HepG2 (cell line): ENCODE measurements around the gene TUBA4A. TPM values are rescaled to one million over a fixed set of nuclear protein-coding genes. Genes with fewer than 3 reads are reported as not detected.

Experiments used
- ERF ChIP-seq: IDR thresholded peaks from 2 replicates; pipeline ENCODE4 v1.6.1; 2018; ENCODE audit warnings: missing biosample characterization, missing genetic modification reagents
- FOXA3 ChIP-seq: IDR thresholded peaks from 2 replicates; pipeline ENCODE4 v1.6.1; 2016; ENCODE audit warnings: missing genetic modification reagents, missing compliant biosample characterization
- FOXC1 ChIP-seq: sonication (generic); formaldehyde crosslinking; IDR thresholded peaks from 2 replicates; pipeline ENCODE4 v1.8.0; 2022; ENCODE audit warnings: mild to moderate bottlenecking, missing genetic modification reagents, borderline replicate concordance
- FOXK2 ChIP-seq: fragments of 450-650 bp; IDR thresholded peaks from 2 replicates; pipeline ENCODE4 v1.6.1; 2016
- GATA4 ChIP-seq: sonication (generic); IDR thresholded peaks from 2 replicates; pipeline ENCODE4 v1.6.1; 2016; ENCODE audit warnings: antibody characterized with exemption, low read depth, borderline replicate concordance
- NFYB ChIP-seq: sonication (generic); formaldehyde crosslinking; IDR thresholded peaks from 2 replicates; pipeline ENCODE4 v1.4.0; 2020; ENCODE audit warnings: missing genetic modification reagents
- SAP130 ChIP-seq: IDR thresholded peaks from 2 replicates; pipeline ENCODE4 v1.6.1; 2016; ENCODE audit warnings: low read depth
- SOX5 ChIP-seq: IDR thresholded peaks from 2 replicates; pipeline ENCODE4 v1.6.1; 2016; ENCODE audit warnings: borderline replicate concordance
- TAF1 ChIP-seq: sonication (generic); formaldehyde crosslinking; IDR thresholded peaks from 2 replicates; pipeline ENCODE4 v1.4.0; 2020; ENCODE audit warnings: missing genetic modification reagents
- ZEB1 ChIP-seq: IDR thresholded peaks from 2 replicates; pipeline ENCODE4 v1.6.1; 2012; ENCODE audit warnings: mild to moderate bottlenecking, low read depth, inconsistent platforms; ENCODE audit not compliant: insufficient replicate concordance
- ZNF430 ChIP-seq: sonication (generic); formaldehyde crosslinking; IDR thresholded peaks from 2 replicates; pipeline ENCODE4 v1.9.0; 2021; ENCODE audit warnings: mild to moderate bottlenecking, missing genetic modification reagents
- ZNF510 ChIP-seq: sonication (generic); formaldehyde crosslinking; IDR thresholded peaks from 2 replicates; pipeline ENCODE4 v1.4.0; 2020; ENCODE audit warnings: low read depth, mild to moderate bottlenecking, missing genetic modification reagents
- ZNF572 ChIP-seq: sonication (generic); formaldehyde crosslinking; IDR thresholded peaks from 2 replicates; pipeline ENCODE4 v1.5.1; 2020; ENCODE audit warnings: mild to moderate bottlenecking, missing genetic modification reagents
- ZNF772 ChIP-seq: sonication (generic); formaldehyde crosslinking; IDR thresholded peaks from 2 replicates; pipeline ENCODE4 v1.5.0; 2020; ENCODE audit warnings: mild to moderate bottlenecking, missing genetic modification reagents
- polyA plus RNA-seq, 8 experiments: library from polyadenylated mRNA; depleted of rRNA in 3 of 8; stranded (reverse) in 7 of 8; unstranded in 1 of 8; fragments of >200 nt; fragmentation: Illumina TruSeq in 4 of 8; extraction: Trizol in 4 of 8; gene quantifications; 2 replicates each; pipeline versions ENCODE4 v1.2.1 to v1.2.3, GENCODE V29; 2011 to 2016; ENCODE audit warnings: low read depth in 4 of 8, missing spikeins in 1 of 8, mixed read lengths in 1 of 8; ENCODE audit not compliant: insufficient read depth in 1 of 8
- total RNA-seq, 5 experiments: library from RNA; depleted of rRNA; stranded (reverse); fragments of >200 nt; fragmentation: Illumina TruSeq; extraction: Trizol; gene quantifications; 2 replicates each; pipeline ENCODE4 v1.2.3, GENCODE V29; 2016; ENCODE audit warnings: low read depth in 1 of 5
- TF ChIP-seq, protein P1 (sequence below): sonication (generic); formaldehyde crosslinking; IDR thresholded peaks from 2 replicates; pipeline ENCODE4 v1.4.0; 2020; ENCODE audit warnings: missing genetic modification reagents, low read depth, mild to moderate bottlenecking, borderline replicate concordance
- TF ChIP-seq, protein P2 (sequence below): IDR thresholded peaks from 2 replicates; pipeline ENCODE4 v1.6.1; 2016; ENCODE audit warnings: low read depth
- TF ChIP-seq, protein P3 (sequence below): sonication (generic); formaldehyde crosslinking; IDR thresholded peaks from 2 replicates; pipeline ENCODE4 v1.4.0; 2020; ENCODE audit warnings: missing genetic modification reagents, borderline replicate concordance
- TF ChIP-seq, protein P4 (sequence below): sonication (generic); formaldehyde crosslinking; IDR thresholded peaks from 2 replicates; pipeline ENCODE4 v1.5.0; 2020; ENCODE audit warnings: mild to moderate bottlenecking, missing genetic modification reagents, borderline replicate concordance

Gene TUBA4A
- total and polyA plus RNA-seq, 2 of the 13 experiments (the other 11 are each of a cell fraction or from before 2014, with no cell fraction given) = 1.3 to 12.7 TPM

DNA sequence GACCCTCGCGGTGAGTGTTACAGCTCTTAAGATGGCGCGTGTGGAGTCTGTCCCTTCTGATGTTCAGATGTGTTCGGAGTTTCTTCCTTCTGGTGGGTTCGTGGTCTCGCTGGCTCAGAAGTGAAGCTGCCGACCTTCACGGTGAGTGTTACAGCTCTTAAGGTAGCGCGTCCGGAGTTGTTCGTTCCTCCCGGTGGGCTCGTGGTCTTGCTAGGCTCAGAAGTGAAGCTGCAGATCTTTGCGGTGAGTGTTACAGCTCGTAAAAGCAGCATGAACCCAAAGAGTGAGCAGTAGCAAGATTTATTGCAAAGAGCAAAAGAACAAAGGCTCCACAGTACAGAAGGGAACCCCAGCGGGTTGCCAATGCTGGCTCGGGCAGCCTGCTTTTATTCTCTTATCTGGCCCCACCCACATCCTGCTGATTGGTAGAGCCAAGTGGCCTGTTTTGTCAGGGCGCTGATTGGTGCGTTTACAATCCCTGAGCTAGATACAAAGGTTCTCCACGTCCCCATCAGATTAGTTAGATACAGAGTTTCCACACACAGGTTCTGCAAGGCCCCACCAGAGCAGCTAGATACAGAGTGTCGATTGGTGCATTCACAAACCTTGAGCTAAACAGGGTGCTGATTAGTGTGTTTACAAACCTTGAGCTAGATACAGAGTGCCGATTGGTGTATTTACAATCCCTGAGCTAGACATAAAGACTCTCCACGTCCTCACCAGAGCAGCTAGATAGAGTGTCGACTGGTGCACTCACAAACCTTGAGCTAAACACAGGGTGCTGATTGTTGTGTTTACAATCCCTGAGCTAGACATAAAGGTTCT, 53.0 kb downstream of the TUBA4A start (continued):
- TF ChIP-seq, protein P1, sequence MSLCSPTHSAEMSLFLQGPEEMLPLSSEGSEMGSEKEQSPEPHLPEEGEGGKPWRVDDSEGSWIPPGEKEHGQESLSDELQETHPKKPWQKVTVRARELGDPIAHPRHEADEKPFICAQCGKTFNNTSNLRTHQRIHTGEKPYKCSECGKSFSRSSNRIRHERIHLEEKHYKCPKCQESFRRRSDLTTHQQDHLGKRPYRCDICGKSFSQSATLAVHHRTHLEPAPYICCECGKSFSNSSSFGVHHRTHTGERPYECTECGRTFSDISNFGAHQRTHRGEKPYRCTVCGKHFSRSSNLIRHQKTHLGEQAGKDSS = 0 out of 2 replicates have a peak, but pooled peaks have one; percentile 33
- TF ChIP-seq FOXC1 (CRISPR knock-in tag) (0 out of 2 replicates have a peak, but pooled peaks have one; percentile 27), NFYB (CRISPR knock-in tag) (peak; percentile 84), FOXK2 (peak; percentile 70), ZEB1 (peak; percentile 36), TAF1 (CRISPR knock-in tag) (peak; percentile 4; the same call in 1 of the 2 replicates), FOXA3 (CRISPR knock-in tag) (peak; percentile 52), GATA4 (peak; percentile 75; the same call in 1 of the 2 replicates), ERF (CRISPR knock-in tag) (0 out of 2 replicates have a peak, but pooled peaks have one; percentile 22), ZNF572 (0 out of 2 replicates have a peak, but pooled peaks have one; percentile 24), SOX5 (CRISPR knock-in tag) (peak; percentile 33; the same call in 1 of the 2 replicates), ZNF510 (CRISPR knock-in tag) (0 out of 2 replicates have a peak, but pooled peaks have one; percentile 66), ZNF430 (CRISPR knock-in tag) (0 out of 2 replicates have a peak, but pooled peaks have one; percentile 32), SAP130 (peak; percentile 28; the same call in 1 of the 2 replicates), ZNF772 (CRISPR knock-in tag) (0 out of 2 replicates have a peak, but pooled peaks have one; percentile 14)
- TF ChIP-seq, protein P2, sequence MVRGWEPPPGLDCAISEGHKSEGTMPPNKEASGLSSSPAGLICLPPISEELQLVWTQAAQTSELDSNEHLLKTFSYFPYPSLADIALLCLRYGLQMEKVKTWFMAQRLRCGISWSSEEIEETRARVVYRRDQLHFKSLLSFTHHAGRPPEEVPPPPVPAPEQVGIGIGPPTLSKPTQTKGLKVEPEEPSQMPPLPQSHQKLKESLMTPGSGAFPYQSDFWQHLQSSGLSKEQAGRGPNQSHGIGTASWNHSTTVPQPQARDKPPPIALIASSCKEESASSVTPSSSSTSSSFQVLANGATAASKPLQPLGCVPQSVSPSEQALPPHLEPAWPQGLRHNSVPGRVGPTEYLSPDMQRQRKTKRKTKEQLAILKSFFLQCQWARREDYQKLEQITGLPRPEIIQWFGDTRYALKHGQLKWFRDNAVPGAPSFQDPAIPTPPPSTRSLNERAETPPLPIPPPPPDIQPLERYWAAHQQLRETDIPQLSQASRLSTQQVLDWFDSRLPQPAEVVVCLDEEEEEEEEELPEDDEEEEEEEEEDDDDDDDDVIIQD (CRISPR knock-in tag) = peak; percentile 77; the same call in 1 of the 2 replicates
- TF ChIP-seq, protein P3, sequence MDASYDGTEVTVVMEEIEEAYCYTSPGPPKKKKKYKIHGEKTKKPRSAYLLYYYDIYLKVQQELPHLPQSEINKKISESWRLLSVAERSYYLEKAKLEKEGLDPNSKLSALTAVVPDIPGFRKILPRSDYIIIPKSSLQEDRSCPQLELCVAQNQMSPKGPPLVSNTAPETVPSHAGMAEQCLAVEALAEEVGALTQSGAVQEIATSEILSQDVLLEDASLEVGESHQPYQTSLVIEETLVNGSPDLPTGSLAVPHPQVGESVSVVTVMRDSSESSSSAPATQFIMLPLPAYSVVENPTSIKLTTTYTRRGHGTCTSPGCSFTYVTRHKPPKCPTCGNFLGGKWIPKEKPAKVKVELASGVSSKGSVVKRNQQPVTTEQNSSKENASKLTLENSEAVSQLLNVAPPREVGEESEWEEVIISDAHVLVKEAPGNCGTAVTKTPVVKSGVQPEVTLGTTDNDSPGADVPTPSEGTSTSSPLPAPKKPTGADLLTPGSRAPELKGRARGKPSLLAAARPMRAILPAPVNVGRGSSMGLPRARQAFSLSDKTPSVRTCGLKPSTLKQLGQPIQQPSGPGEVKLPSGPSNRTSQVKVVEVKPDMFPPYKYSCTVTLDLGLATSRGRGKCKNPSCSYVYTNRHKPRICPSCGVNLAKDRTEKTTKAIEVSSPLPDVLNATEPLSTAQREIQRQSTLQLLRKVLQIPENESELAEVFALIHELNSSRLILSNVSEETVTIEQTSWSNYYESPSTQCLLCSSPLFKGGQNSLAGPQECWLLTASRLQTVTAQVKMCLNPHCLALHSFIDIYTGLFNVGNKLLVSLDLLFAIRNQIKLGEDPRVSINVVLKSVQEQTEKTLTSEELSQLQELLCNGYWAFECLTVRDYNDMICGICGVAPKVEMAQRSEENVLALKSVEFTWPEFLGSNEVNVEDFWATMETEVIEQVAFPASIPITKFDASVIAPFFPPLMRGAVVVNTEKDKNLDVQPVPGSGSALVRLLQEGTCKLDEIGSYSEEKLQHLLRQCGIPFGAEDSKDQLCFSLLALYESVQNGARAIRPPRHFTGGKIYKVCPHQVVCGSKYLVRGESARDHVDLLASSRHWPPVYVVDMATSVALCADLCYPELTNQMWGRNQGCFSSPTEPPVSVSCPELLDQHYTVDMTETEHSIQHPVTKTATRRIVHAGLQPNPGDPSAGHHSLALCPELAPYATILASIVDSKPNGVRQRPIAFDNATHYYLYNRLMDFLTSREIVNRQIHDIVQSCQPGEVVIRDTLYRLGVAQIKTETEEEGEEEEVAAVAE = peak; percentile 93
- TF ChIP-seq, protein P4, sequence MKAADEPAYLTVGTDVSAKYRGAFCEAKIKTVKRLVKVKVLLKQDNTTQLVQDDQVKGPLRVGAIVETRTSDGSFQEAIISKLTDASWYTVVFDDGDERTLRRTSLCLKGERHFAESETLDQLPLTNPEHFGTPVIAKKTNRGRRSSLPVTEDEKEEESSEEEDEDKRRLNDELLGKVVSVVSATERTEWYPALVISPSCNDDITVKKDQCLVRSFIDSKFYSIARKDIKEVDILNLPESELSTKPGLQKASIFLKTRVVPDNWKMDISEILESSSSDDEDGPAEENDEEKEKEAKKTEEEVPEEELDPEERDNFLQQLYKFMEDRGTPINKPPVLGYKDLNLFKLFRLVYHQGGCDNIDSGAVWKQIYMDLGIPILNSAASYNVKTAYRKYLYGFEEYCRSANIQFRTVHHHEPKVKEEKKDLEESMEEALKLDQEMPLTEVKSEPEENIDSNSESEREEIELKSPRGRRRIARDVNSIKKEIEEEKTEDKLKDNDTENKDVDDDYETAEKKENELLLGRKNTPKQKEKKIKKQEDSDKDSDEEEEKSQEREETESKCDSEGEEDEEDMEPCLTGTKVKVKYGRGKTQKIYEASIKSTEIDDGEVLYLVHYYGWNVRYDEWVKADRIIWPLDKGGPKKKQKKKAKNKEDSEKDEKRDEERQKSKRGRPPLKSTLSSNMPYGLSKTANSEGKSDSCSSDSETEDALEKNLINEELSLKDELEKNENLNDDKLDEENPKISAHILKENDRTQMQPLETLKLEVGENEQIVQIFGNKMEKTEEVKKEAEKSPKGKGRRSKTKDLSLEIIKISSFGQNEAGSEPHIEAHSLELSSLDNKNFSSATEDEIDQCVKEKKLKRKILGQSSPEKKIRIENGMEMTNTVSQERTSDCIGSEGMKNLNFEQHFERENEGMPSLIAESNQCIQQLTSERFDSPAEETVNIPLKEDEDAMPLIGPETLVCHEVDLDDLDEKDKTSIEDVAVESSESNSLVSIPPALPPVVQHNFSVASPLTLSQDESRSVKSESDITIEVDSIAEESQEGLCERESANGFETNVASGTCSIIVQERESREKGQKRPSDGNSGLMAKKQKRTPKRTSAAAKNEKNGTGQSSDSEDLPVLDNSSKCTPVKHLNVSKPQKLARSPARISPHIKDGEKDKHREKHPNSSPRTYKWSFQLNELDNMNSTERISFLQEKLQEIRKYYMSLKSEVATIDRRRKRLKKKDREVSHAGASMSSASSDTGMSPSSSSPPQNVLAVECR (CRISPR knock-in tag) = peak; percentile 37; the same call in 1 of the 2 replicates
